GM23248 (cell line): Measurements from ENCODE around the gene CHST12. TPM values are rescaled to one million over a fixed set of nuclear protein-coding genes. Genes with fewer than 3 reads are reported as not detected.

Source experiments
- DNase-seq: peaks from one replicate; pipeline ENCODE4 v3.0.0-alpha.2; 2015
- H2AFZ ChIP-seq: fragments of 200-600 bp; sonication (generic); 2 replicates; pipeline ENCODE4 v1.6.1; 2016; ENCODE audit warnings: antibody characterized with exemption
- H3F3A ChIP-seq: fragments of 200-600 bp; sonication (generic); 2 replicates; pipeline ENCODE4 v1.6.1; 2016; ENCODE audit warnings: mild to moderate bottlenecking, antibody characterized with exemption, mixed run types; ENCODE audit not compliant: insufficient read depth
- H3K27ac ChIP-seq: fragments of 200-600 bp; sonication (generic); 2 replicates; pipeline ENCODE4 v1.5.1; 2016; ENCODE audit warnings: mild to moderate bottlenecking
- H3K27me3 ChIP-seq: fragments of 200-600 bp; sonication (generic); replicated peaks from 2 replicates; pipeline ENCODE4 v1.6.1; 2016; ENCODE audit warnings: mild to moderate bottlenecking; ENCODE audit not compliant: insufficient read depth
- H3K36me3 ChIP-seq: fragments of 200-600 bp; sonication (generic); 2 replicates; pipeline ENCODE4 v1.6.1; 2016; ENCODE audit warnings: low read depth, mild to moderate bottlenecking
- H3K4me1 ChIP-seq: fragments of 200-600 bp; sonication (generic); 2 replicates; pipeline ENCODE4 v1.6.1; 2016; ENCODE audit warnings: mild to moderate bottlenecking; ENCODE audit not compliant: insufficient read depth
- H3K4me2 ChIP-seq: fragments of 200-600 bp; sonication (generic); one replicate; pipeline ENCODE4 v1.6.1; 2016; ENCODE audit warnings: mild to moderate bottlenecking; ENCODE audit not compliant: unreplicated experiment
- H3K4me3 ChIP-seq: fragments of 200-600 bp; sonication (generic); 2 replicates; pipeline ENCODE4 v1.5.1; 2016; ENCODE audit warnings: mild to moderate bottlenecking
- H3K79me2 ChIP-seq: fragments of 200-600 bp; sonication (generic); 2 replicates; pipeline ENCODE4 v1.6.1; 2016; ENCODE audit warnings: mild to moderate bottlenecking; ENCODE audit not compliant: insufficient read depth
- H3K9ac ChIP-seq: fragments of 200-600 bp; sonication (generic); 2 replicates; pipeline ENCODE4 v1.6.1; 2016; ENCODE audit warnings: mild to moderate bottlenecking
- H3K9me2 ChIP-seq: fragments of 200-600 bp; sonication (generic); 2 replicates; pipeline ENCODE4 v1.6.1; 2016; ENCODE audit warnings: mixed run types, mild to moderate bottlenecking, moderate library complexity; ENCODE audit not compliant: insufficient read depth
- H3K9me3 ChIP-seq: fragments of 200-600 bp; sonication (generic); one replicate; pipeline ENCODE4 v1.6.1; 2017; ENCODE audit warnings: low read depth
- H4K20me1 ChIP-seq: fragments of 200-600 bp; sonication (generic); 2 replicates; pipeline ENCODE4 v1.6.0; 2016; ENCODE audit not compliant: insufficient read depth
- EZH2 ChIP-seq: fragments of 200-600 bp; sonication (generic); IDR thresholded peaks from 2 replicates; pipeline ENCODE4 v1.6.1; 2018; ENCODE audit warnings: antibody characterized with exemption, mild to moderate bottlenecking; ENCODE audit not compliant: insufficient read depth, poor library complexity, severe bottlenecking
- EZH2phosphoT487 ChIP-seq: fragments of 200-600 bp; sonication (generic); IDR thresholded peaks from 2 replicates; pipeline ENCODE4 v1.6.1; 2018; ENCODE audit warnings: antibody characterized with exemption, moderate library complexity, mild to moderate bottlenecking, low read depth; ENCODE audit not compliant: insufficient read depth
- WGBS, 2 experiments: methylation state at CpG; one replicate each; pipeline ENCODE4 v1.1.6; 2015 to 2017; ENCODE audit warnings: low lambda C conversion rate in 2 of 2, low coverage in 1 of 2; ENCODE audit errors: missing lambda C conversion rate in 2 of 2; 5-methylcytosine and 5-hydroxymethylcytosine counted together
- in situ Hi-C: fragments of 300-500 bp; cut with MboI; formaldehyde crosslinking; loops from 2 replicates; pipeline ENCODE4 v1.15.0; 2020
- polyA plus RNA-seq: library from polyadenylated mRNA; unstranded; fragments of >200 nt; fragmentation: Nextera tagmentation; extraction: Ambion mirVana; gene quantifications from 2 replicates; pipeline ENCODE4 v1.2.1, GENCODE V29; 2016
- total RNA-seq: library from RNA; depleted of rRNA; stranded (reverse); fragments of >200 nt; shearing (Covaris generic); gene quantifications from 2 replicates; pipeline ENCODE4 v1.2.3, GENCODE V29; 2014

CHST12 gene
- total and polyA plus RNA-seq, 2 experiments from 2014 or later = 10.6 to 33.7 TPM

DNA sequence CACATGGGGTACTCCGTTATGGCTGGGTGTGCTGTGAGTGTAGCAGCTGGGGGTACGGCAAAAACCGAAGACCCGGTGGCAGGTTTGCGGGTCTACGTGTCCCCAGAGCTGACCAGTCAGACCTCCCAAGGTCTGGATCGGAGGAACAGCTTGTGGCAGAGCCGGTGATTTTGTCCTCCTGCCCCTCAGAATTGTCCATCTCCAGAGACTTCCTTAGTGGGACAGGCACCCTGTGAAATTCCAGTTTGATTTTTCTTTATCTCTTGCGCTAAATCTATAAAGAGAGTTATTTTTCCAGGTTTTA, 47.8 kb upstream of the CHST12 start:
- in situ Hi-C loops = no loop called here
- no peaks in the 10 kb centered on the region for H3K9me3 ChIP-seq
- H3K4me1 ChIP-seq = peaks cover 18% of the 10 kb centered on the region
- TF ChIP-seq EZH2 (no peak), EZH2phosphoT487 (no peak)
- H3K27me3 ChIP-seq = no peaks in the 10 kb centered on the region
- H3K9me2 ChIP-seq = no peaks in the 10 kb centered on the region
- H3K79me2 ChIP-seq = peaks cover 77% of the 10 kb centered on the region
- WGBS, 2 experiments = 0 to 2% methylated on average over 8 to 9 of the region's 9 CpGs
- peak; percentile 49 for DNase-seq
- peaks cover 20% of the 10 kb centered on the region; the same call in 1 of the 2 replicates for H3K36me3 ChIP-seq
- no peak overlapping the region for H2AFZ ChIP-seq
- H3K4me2 ChIP-seq = peak overlapping the region; percentile 96
- peak overlapping the region; percentile 97 for H3K27ac ChIP-seq
- peak overlapping the region; percentile 92 for H3K4me3 ChIP-seq
- 0 out of 2 replicates have a peak, but pooled peaks cover 6% of the 10 kb centered on the region for H3F3A ChIP-seq
- peaks cover 20% of the 10 kb centered on the region for H4K20me1 ChIP-seq
- H3K9ac ChIP-seq = peak overlapping the region; percentile 98

DNA sequence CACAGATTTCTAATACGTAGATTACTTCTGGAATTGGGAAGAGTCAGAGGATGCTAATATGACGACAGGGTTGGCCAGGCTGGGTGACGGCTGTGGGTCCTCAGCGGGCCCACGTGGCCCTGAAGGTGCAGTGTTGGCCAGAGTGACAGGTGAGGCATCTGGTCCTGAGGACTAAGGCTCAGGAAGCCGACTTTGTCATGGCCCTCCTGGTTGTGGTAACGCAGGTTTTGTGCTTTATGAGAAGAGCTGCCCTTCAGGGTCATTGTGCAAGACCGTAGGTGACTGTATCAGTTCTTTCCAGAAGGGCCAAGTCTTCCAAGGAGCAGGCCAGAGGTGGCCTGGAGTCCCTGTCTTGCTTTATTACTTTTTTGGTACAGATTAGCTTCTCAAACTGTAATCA, 46.2 kb upstream of the CHST12 start:
- Histone ChIP-seq H3F3A (0 out of 2 replicates have a peak, but pooled peaks cover 7% of the 10 kb centered on the region), H2AFZ (no peak overlapping the region), H3K27ac (no peak overlapping the region), H3K9ac (peak overlapping the region; percentile 98), H3K79me2 (peaks cover 89% of the 10 kb centered on the region), H3K9me3 (no peaks in the 10 kb centered on the region), H3K4me3 (peak overlapping the region; percentile 92), H3K36me3 (peaks cover 34% of the 10 kb centered on the region; the same call in 1 of the 2 replicates), H3K9me2 (no peaks in the 10 kb centered on the region), H3K4me1 (peaks cover 18% of the 10 kb centered on the region), H4K20me1 (peaks cover 20% of the 10 kb centered on the region), H3K27me3 (no peaks in the 10 kb centered on the region), H3K4me2 (peak overlapping the region; percentile 96)
- TF ChIP-seq EZH2 (no peak), EZH2phosphoT487 (no peak)
- 81 to 83% methylated on average over 8 of the region's 8 CpGs for WGBS, 2 experiments
- in situ Hi-C loops = no loop called here
- peak; percentile 50 for DNase-seq

DNA sequence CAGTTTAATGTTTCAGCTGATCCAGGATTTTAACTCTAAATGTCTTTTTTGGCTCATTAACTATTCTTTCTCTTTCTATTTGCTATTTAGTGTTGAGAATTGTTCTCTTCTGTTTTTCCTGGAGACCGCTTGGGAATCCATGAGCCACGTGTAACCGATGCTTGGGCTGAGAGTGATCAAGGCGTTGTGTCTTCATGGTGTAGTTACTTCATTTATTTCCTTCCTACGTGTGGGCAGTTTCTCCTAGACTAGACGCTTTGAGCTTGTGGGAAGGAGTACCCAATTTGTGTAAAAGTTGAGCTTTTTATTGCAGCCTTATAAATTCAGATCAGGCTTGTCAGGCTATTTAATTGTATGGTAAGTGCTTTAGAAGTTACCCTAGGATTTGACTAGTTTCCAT, 45.8 kb upstream of the CHST12 start:
- peak overlapping the region; percentile 98 for H3K9ac ChIP-seq

DNA sequence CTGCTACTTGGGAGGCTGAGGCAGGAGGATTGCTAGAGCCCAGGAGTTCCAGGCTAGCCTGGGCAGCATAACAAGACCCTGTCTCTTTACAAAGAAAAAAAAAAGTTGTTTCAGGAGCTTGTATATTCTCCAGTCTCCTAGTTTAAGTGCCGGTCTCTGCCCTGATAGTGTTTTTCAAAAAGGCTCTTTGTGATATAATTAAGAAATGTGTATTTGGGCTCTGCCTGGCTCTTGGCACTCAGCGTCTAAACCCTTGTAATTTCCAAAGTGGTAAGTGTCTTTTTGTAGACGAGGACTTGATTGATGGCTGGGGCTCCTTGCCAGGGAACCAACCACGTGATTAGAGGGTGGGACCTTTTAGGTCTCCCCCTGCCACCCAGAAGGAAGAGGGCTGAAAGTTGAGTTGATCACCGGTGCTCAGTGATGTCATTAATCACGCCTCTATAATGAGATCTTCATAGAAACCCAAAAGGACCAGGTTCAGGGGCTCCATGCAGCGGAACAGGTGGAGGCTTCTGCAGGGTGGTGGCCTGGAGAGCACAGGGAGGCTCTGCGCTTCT, 44.4 kb upstream of the CHST12 start:
- Histone ChIP-seq H2AFZ (no peak overlapping the region), H3K36me3 (peaks cover 51% of the 10 kb centered on the region), H3K4me2 (no peak overlapping the region), H3K4me1 (peaks cover 8% of the 10 kb centered on the region), H3K9me3 (no peaks in the 10 kb centered on the region), H3K27ac (no peak overlapping the region), H3K79me2 (peaks cover 92% of the 10 kb centered on the region), H3K27me3 (no peaks in the 10 kb centered on the region), H4K20me1 (peaks cover 20% of the 10 kb centered on the region), H3F3A (0 out of 2 replicates have a peak, but pooled peaks cover 7% of the 10 kb centered on the region), H3K9ac (0 out of 2 replicates have a peak overlapping the region, but pooled peaks have one; percentile 12), H3K9me2 (no peaks in the 10 kb centered on the region), H3K4me3 (no peak overlapping the region)
- no peak for TF ChIP-seq EZH2phosphoT487
- TF ChIP-seq EZH2 = no peak
- DNase-seq = no peak
- WGBS, 2 experiments = 53 to 54% methylated on average over 8 of the region's 8 CpGs
- in situ Hi-C loops = no loop called here

More for the DNA sequence above, 45.8 kb upstream of the CHST12 start:
- peaks cover 89% of the 10 kb centered on the region for H3K79me2 ChIP-seq
- no peak overlapping the region for H3K27ac ChIP-seq
- no peaks in the 10 kb centered on the region for H3K9me2 ChIP-seq
- no peak for TF ChIP-seq EZH2
- TF ChIP-seq EZH2phosphoT487 = no peak
- H3K27me3 ChIP-seq = no peaks in the 10 kb centered on the region
- H3K4me3 ChIP-seq = peak overlapping the region; percentile 92; the same call in 1 of the 2 replicates
- peaks cover 18% of the 10 kb centered on the region for H3K4me1 ChIP-seq
- DNase-seq = peak; percentile 26
- H3K9me3 ChIP-seq = no peaks in the 10 kb centered on the region
- 0 out of 2 replicates have a peak, but pooled peaks cover 7% of the 10 kb centered on the region for H3F3A ChIP-seq
- H4K20me1 ChIP-seq = peaks cover 20% of the 10 kb centered on the region
- H2AFZ ChIP-seq = no peak overlapping the region
- in situ Hi-C loops = no loop called here
- peaks cover 38% of the 10 kb centered on the region for H3K36me3 ChIP-seq
- 31 to 32% methylated on average over 6 of the region's 6 CpGs for WGBS, 2 experiments
- H3K4me2 ChIP-seq = peak overlapping the region; percentile 96
